ENCODE data around the gene MCOLN1.

The MCOLN1 gene
- 12.3 to 13.2 reads per million in 2 donors for total RNA-seq

DNA sequence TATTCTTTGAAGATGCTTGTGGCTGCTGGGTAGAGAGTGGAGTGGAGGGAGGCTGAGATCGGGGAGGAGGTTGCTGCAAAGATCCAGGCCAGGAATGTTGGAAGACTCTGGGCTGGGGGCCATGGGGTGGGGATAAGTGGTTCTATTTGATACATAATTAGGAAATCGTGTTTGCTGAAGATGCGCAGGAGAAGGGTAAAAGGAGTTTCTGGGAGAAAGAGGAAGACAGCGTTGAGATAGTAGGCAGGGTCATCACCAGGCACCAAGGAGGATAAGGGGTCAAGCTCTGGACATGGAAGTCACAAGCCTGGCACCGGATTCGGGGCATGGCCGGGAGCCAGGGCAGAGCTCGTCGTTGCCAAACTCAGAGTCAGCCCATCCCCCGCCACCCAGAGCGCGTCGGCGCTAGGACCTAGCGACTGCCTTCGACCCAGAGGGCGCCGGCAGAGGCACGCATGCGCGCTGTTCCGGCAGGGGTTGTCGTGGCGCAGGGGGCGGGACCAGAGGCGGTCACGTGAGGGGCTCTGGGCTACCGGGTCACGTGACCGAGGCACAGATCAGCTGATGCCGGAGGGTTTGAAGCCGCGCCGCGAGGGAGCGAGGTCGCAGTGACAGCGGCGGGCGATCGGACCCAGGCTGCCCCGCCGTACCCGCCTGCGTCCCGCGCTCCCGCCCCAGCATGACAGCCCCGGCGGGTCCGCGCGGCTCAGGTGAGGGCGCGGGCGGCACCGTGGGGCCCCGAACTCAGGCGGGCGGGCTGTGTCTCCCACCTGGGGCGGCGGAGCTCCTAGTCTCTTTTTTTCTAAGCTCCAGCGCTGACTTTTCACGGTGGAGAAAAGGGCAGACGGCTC, at the start of gene MCOLN1:
TSS of gene MCOLN1 (plus strand) at position 553 of the 851 bp plus-strand sequence. CDS start at position 680, 127 bp downstream.
- DNase-seq = peak; percentile 98

DNA sequence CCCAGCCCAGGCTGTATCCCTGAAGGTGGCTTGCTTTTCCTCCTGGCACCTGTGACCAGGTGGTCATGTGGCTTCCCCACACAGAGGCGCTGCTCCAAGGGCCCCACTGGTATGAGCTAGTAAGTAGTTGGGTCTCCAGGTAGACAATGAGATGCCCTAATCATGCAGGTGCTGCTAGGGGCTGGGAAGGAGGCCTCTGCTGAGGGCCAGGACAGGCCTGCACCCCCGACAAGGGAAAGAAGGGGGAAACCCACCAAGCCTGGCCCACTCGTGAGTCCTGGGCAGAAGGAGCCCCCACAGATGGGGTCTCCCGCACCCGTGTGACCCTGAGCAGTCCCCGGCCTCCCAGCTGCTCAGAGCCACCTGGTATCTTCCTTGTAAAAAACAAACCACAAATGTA, 46.8 kb upstream of the MCOLN1 start:
- DNase-seq = no peak

DNA sequence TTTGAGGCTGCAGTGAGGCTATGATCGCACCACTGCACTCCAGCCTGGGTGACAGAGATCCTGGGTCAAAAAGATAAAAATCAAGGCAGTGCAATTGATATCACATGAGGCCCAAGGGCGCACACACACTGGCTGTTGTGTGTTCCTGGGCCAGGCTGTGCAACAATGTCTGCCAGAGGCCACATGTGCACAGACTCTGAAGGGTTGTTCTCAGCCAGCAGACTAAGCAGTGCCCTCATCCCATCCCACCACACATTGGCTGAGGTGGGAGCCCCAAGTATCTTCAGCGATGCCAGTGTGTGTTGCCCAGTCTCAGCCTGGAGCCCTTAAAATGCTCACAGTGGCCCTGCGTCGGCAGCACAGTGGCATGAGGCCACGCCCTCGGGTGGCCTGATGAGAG, 46.2 kb upstream of the MCOLN1 start:
- DNase-seq = no peak

DNA sequence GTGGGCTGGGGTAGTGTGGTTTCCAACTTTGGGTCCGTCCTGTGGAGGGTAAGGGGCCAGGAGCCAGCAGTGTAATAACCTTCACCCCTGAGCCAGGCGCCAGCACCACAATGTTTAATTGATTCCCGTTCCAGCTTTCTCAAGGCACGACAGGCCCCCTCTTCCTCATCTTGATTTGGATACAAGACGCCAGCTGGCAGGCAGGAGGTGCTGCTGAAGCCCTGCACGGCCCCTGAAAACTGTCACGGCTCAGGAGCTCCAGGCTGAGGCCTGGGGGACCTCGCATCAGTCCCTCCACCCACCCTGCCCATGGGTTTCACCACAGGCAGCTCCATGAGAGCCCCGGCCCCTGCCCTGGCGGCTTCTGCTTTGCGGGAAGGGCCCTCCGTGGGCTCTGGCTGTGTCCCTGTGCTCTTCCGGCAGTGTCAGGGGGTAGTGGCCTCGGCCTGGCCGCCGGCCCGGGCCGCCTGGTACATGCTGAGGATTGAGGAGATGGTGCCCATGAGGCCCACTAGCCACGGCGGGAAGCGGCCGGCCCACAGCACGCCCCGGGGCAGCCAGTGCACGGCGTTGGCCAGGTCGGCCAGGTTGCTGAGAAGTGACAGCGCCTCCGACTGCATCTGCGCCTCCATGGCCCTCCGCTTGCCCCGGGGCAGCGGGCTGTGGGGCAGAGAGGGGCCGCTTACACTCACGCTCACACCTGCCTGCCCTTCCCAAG, 45.5 kb upstream of the MCOLN1 start:
- DNase-seq = no peak

DNA sequence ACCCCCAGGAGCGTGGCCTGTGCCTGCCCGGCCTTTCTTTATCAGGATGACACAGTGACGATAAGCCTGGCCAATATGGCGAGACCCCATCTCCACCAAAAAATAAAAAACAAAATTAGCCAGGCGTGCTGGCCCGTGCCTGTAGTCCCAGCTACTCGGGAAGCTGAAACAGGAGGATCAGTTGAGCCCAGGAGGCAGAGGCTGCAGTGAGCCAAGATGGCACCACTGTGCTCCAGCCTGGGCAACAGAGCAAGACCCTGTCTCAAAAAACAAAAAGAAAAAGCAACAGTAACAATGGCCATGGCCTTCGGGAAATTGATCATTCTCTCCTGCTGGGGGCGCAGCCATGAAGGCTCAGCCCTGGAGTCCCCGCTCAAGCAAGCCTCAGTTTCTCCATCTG, 44.7 kb upstream of the MCOLN1 start:
- no peak for DNase-seq

DNA sequence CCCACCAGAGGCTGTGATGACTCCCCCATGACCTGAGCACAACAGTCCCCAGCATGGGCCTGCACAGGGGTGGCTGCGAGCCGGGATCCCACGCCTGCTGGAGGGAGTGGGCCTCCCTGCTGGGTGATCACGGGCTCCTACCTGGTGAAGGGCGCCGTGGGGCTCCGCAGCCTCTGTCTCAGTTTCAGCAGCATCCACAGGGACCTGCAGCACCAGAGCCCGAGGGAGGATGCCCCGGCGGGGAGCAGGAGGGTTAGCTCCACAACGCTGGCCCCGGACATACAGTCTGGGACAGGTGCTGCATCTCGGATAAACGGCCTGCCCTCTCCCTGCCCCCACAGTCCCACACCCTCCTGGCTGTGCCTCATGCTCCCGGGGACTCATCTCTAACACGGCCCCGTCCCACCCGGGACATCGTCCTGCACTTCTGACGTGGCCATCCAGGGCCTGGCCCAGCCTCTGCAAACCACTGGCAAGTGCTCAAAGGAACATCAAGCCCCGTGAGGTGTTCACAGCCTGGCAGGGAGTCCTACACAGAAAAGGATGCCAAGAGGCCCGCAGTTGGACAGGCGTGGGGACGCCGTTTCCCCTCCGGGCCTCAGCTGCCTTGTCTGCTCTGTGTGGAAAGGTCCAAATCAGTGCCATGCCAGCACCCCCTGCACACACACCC, 44.1 kb upstream of the MCOLN1 start:
- DNase-seq = no peak

DNA sequence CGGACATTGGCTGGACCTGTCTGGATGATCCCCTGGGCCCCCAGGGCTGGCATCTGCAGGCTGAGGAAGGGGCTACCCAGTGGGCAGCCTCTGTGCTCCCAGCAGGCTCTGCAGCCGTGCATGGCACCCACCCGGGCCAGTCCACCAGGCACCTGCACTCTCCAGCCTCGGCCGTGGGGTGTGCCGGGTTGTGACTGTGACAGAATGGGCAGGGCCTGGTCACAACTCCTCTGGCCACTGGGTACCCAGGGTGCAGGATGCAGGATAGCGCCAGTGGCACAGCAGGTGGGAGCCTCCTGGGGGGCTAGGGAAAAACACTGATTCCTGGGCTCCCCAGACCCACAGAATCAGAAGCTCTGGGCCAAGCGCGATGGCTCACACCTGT, 43.6 kb upstream of the MCOLN1 start:
- DNase-seq = no peak

DNA sequence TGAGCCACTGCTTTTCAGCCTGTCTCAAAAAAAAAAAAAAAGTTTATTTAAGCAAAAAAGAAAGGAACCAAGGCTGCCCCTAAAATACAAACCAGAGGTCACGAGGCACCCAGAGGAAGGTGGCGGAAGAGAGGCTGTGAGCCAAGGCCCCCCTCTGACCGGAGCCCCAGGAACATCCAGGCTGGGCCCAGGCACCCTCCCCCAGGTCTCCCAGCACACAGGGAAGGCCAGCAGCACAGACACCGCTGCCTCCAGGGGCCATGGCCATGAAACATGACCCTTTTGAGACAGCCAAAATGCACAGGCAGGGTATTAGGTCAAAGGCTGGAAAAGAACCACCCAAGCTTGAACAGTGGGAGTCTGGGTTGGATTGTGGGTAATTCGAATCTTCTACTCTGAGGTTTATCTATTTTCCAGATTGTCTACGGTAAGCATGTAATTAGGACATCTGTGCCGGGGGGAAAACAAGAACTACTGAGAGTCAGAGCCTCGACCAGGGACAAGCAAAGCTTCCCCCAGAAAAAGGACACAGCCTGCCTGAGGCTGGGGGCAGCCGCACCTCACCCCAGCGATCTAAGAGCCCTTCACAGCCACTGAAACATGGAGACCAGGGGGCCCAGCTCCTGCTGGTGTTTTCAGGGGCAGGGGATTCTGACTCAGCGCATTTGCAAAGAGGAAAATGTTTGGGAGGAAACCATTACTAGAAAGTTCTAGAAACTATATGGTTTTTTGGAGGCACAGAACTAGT, 42.0 kb upstream of the MCOLN1 start:
- DNase-seq = no peak

DNA sequence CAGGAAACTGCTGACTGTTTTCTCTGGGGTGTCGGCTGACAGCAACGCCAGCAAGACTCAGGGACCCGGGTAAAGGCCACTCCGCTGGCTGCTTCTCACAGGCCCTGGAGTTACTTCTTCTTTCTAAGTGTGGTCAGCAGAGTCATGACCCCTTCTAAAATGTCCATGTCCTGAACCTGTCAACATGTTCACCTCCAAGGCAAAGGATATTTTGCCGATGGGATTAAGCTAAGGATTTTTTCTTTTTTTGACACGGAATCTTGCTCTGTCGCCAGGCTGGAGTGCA, 41.5 kb upstream of the MCOLN1 start:
- no peak for DNase-seq

DNA sequence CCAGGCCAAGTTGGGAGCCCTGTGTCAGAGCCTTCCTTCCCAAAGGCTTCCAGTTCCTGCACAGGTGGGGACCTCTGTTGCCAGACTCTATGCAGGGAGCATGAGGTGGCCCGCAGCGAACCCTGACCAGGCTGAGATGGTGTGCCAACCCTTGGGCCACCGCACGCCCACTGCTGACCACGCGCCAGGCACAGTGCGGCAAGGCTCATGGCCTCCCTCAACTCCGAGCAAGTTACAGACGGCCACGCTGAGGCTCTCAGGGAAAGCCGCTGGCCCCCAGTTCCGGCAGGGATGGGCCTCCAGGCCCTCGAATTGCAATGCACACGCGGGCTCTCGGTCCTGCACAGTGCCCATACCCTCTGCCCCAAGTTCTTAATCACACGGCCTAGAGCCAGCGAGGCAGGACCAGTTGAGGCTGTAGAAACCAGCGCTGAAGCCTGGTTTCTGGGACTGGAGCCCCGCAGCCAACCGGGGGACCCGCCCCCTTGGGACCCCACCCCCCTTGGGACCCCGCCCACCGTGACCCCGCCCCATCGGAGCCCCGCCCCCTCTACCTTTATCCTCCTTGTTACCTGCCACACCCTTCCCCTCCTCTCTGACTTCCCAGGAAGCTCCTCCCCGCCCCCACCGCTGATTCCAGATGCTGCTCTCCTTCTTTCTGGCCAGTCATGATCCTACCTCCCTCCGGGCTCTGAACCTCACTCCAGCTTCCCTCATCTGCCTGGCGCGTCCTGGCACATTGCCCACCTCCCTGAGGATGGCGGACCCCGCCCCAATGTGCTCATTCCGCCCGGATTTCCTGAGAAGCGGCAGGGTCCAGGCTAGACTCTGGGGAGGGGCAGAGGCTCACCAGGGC, 39.6 kb upstream of the MCOLN1 start:
- no peak for DNase-seq

DNA sequence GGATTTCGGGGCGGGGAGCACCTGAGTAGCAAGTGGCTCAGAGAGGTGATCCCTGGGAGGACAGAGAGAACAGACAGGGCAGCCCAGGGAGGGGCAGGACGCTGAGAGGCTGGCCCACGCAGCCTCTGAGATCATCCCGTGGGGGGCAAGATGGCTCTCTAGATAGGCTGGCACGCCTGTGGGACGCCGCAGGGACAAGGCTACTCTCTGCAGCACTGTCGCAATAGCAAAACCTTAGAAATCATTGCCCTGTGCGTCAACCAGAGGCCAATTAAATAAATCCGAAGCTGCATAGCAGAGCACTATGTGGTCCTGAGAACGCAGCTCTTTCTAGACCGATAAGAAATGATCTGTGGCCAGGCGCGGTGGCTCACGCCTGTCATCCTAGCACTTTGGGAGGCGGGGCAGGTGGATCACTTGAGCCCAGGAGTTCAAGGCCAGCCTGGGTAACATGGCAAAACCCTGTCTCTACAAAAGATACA, 38.7 kb upstream of the MCOLN1 start:
- DNase-seq = no peak

DNA sequence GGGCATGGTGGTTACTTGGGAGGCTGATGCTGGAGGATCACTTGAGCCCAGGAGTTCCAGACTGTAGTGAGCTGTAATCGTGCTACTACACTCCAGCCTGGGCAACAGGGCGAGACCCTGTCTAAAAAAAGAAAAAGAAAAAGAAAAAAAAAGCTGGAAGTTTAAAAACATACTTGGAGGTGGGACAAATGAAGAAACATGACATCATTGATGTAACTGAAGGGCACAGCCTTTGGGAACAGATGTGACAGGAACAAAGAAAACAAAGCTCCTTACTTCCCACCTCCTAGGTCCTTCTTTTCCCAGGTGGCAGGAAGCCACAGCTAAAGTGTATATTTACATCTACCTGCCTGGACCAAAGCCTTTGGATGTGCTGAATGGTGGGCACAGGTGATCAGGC, 35.5 kb upstream of the MCOLN1 start:
- DNase-seq = no peak

DNA sequence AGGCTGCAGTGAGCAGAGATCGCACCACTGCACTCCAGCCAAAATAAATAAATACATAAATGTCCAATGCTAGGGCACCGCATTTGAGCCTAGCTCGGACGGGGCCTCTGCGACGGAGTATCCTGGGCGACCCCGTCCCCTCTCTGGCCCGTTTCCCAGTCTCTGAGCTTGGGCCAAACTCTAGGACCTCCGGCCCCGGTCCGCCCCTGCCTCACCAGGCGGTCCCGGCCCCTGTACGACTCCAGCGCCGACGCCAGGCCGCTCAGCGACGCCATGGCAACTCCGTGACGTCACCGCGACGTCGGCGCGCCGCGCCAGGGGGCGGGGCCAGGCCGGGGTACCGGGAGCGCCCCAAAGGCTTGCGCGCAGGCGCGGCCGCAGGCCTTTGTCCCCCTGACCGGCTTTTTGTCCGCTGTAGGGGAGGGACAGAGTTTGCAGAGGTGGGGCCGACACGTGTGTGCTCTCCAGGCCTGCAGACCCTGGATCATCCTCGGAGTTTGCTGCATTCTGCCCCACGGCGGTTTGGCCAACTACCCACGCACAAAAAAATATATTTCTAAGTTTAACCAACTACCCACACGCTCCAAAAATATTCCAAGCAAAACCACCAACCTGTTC, 33.6 kb upstream of the MCOLN1 start, which contains the start of gene PEX11G:
TSS of gene PEX11G (minus strand) at position 300 of the 618 bp plus-strand sequence. CDS start at position 275, 25 bp downstream.
- DNase-seq = peak; percentile 87

DNA sequence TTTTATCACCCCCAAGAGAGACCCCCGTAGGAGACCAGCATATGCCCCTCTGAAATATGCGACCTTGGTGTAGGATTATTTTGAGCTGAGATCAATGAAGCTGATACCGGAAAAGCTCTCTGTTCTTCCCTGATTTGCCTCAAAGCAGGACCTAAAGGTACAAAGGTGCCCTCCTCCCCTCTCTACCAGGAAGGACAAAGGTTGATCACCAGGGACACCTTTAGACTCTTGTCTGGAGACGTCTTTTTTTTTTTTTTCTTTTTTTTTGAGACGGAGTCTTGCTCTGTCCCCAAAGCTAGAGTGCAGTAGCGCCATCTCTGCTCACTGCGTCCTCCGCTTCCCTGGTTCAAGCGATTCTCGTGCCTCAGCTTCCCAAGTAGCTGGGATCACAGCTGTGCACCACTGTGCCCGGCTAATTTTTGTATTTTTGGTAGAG, 32.8 kb upstream of the MCOLN1 start:
- no peak for DNase-seq

DNA sequence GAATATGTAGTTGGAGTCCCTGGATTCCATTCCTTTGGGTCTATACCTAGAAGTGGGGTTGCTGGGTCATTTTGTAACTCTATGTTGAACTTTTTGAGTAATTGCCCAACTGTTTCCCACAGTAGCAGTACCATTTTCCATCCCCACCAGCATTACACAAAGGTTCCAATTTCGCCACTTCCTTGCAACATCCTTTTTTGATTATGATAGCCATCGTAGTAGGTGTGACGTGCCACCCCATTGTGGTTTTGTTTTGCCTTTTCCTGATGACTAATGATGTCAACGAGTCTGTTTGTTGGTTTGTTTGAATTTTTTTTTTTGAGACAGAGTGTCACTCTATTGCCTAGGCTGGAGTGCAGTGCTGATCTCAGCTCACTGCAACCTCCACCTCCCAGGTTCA, 30.3 kb upstream of the MCOLN1 start:
- no peak for DNase-seq

DNA sequence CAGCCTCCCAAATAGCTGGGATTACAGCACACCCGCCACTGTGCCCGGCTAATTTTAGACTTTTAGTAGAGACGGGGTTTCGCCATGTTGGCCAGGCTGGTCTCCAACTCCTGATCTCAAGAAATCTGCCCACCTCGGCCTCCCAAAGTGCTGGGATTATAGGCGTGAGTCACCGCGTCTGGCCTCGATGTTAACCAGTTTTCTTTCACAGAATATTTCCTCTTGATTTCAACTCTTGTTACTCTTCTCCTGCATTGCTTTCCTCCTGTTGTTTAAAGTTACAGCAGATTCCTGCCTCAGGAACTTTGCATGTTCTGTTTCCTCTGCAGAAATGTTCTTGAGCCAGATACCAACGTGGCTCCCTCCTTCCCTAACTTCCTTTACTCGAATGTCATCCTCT, 29.9 kb upstream of the MCOLN1 start:
- no peak for DNase-seq

DNA sequence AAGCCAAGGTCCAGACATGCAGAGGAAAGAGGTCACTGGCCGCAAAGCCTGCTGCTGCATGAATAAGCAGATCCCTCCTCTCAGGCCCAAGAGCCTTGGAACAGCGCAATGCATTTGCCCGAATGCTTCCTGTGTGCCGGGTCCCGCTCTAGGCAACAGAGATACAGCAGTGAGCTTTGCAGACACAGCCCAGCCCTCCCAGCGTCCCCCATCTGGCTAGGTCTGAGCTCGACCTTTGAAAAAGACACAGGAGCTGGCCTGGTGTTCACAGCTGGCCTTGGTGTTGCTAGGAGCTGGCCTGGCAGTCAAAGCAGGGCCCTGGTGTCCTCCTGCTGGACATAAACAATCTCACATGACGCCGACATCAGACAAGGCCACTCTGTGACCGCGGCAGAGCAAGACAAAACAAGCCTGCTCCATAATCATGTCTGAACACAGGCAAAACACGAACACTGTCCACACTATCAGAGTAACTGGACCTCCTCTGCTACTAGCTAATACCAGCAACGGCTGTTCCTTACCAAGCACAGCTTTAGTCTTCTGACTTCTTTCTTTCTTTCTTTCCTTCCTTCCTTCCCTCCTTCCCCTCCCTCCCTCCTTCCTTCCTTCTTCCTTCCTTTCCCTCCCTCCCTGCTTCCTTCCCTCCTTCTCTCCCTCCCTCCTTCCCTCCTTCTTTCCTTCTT, 27.9 kb upstream of the MCOLN1 start:
- DNase-seq = no peak

DNA sequence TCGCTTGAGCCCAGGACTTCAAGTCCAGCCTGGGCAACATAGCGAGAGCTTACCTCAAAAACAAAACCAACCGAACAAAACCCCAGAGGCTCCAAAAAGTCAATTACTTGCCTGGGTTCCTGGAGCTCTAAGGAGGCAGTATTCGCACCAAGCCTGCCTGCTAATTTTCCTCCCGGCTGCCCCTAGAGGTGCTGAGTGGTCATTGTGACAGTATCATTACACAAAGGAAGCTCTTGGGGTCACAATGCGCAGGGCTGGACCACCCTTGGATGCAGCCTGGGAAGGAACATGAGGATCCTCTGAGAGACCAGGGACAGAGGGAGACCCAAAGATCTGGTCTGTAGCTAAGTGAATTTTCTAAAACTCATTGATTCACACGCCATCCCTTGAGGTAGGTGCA, 25.1 kb upstream of the MCOLN1 start:
- DNase-seq = no peak

DNA sequence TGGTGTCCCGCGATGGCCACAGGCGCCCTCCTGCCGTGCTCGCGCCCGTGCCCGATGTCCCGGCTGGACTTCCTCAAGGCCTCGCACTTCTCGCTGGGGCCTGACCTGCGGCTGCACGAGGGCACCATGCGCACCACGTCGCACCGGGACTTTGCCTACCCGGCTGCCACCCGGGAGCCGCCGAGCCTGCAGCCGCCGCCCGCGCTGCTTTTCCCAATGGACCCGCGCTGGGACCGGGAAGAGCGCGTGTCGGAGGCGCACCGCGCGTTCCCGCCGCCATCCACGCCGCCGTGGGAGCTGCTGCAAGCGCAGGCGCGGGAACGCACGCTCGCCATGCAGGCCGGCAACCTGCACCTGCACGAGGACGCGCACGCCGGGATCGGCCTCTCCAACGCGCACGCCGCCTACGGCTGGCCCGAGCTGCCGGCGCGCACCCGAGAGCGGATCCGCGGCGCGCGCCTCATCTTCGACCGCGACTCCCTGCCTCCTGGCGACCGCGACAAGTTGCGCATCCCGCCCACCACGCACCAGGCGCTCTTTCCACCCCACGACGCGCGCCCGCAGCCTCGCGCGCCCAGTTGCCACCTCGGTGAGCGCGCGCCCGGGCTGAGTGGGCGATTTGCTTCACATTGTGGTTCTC, 21.5 kb upstream of the MCOLN1 start:
- DNase-seq = no peak

DNA sequence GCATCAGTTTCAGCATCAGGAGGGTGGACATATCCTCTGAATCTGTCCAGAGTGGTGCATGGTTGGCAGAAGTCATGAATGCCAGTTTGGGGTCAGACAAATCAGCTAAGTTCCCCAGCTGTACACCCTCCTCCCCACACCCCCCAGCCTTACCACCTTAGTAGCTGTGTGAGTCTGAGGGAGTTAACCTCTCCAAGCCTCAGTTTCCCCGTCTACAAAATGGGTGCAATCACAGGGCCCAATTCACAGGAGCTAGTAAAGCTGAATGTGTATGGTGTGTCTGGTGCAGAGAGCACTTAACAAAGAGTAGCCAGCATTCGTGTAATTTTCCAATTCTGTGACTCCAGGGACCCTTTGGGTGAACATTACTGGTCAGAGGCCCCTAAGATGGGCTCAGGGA, 19.9 kb upstream of the MCOLN1 start:
- DNase-seq = no peak

All from activated gamma-delta T cell (primary cell).